GM12878 (cell line): ENCODE measurements around the gene SERINC5. TPM values are rescaled to one million over a fixed set of nuclear protein-coding genes. Genes with fewer than 3 reads are reported as not detected.
A peak's percentile ranks its signal among the peaks of the same experiment; 100 is the strongest.

Experiments used
- BHLHE40 ChIP-seq, 2 experiments: fragments of 450-650 bp in 1 of 2; IDR thresholded peaks; 2 replicates each; pipeline ENCODE4 v1.6.1; 2011 to 2017; ENCODE audit warnings: low read depth in 2 of 2, borderline replicate concordance in 1 of 2, improper control_type of control experiment in 1 of 2, low read length in 1 of 2, mild to moderate bottlenecking in 1 of 2
- BRCA1 ChIP-seq: IDR thresholded peaks from 2 replicates; pipeline ENCODE4 v1.6.1; 2011; ENCODE audit warnings: low read depth, low read length, improper control_type of control experiment
- CBFB ChIP-seq: IDR thresholded peaks from 2 replicates; pipeline ENCODE4 v1.6.1; 2016; ENCODE audit warnings: antibody characterized with exemption, low read depth
- FOS ChIP-seq: IDR thresholded peaks from 3 replicates; pipeline ENCODE4 v1.6.1; 2011; ENCODE audit warnings: borderline replicate concordance; ENCODE audit not compliant: insufficient read length; ENCODE audit errors: extremely low read depth
- HDGF ChIP-seq: fragments of 450-650 bp; IDR thresholded peaks from 2 replicates; pipeline ENCODE4 v1.6.1; 2016; ENCODE audit warnings: antibody characterized with exemption
- KDM1A ChIP-seq: fragments of 200-600 bp; sonication (generic); IDR thresholded peaks from 2 replicates; pipeline ENCODE4 v1.6.1; 2016; ENCODE audit warnings: borderline replicate concordance
- POLR2A ChIP-seq: IDR thresholded peaks from 2 replicates; pipeline ENCODE4 v1.6.1; 2011; ENCODE audit warnings: low read depth, mild to moderate bottlenecking, low read length
- POLR2AphosphoS5 ChIP-seq: IDR thresholded peaks from 2 replicates; pipeline ENCODE4 v1.6.1; 2011; ENCODE audit warnings: mild to moderate bottlenecking, low read length, inconsistent platforms
- POU2F2 ChIP-seq: IDR thresholded peaks from 3 replicates; pipeline ENCODE4 v1.6.1; 2011; ENCODE audit warnings: low read depth, mild to moderate bottlenecking, low read length, borderline replicate concordance
- SMAD5 ChIP-seq: IDR thresholded peaks from 2 replicates; pipeline ENCODE4 v1.6.1; 2016; ENCODE audit warnings: antibody characterized with exemption, low read depth
- ZNF217 ChIP-seq: fragments of 450-650 bp; IDR thresholded peaks from 2 replicates; pipeline ENCODE4 v1.6.1; 2017; ENCODE audit warnings: antibody characterized with exemption, mild to moderate bottlenecking
- polyA plus RNA-seq, 11 experiments: library from polyadenylated mRNA; depleted of rRNA in 4 of 11; unstranded in 6 of 11; stranded (reverse) in 5 of 11; fragments of >200 nt; fragmentation: Nextera tagmentation in 4 of 11; fragmentation: Illumina TruSeq in 1 of 11; extraction: Ambion mirVana in 4 of 11; extraction: Trizol in 1 of 11; gene quantifications; 1 replicate in 1 of 11; 2 replicates in 10 of 11; pipeline versions ENCODE4 v1.2.1 to v1.2.3, GENCODE V29; 2011 to 2016; ENCODE audit warnings: inconsistent platforms in 2 of 11, missing spikeins in 2 of 11, low read depth in 1 of 11
- total RNA-seq, 4 experiments: library from RNA; depleted of rRNA in 3 of 4; stranded (reverse); fragments of >200 nt in 3 of 4; fragmentation: Illumina TruSeq in 1 of 4; extraction: Trizol in 1 of 4; gene quantifications; 2 replicates each; pipeline versions ENCODE4 v1.2.1 to v1.2.3, GENCODE V29; 2013 to 2021
- TF ChIP-seq, protein P1 (sequence below): fragments of 450-650 bp; IDR thresholded peaks from 2 replicates; pipeline ENCODE4 v1.6.1; 2018; ENCODE audit warnings: borderline replicate concordance, mild to moderate bottlenecking; ENCODE audit not compliant: partially characterized antibody
- TF ChIP-seq, protein P2 (sequence below): fragments of 150-350 bp; IDR thresholded peaks from 2 replicates; pipeline ENCODE4 v1.6.1; 2014; ENCODE audit warnings: mild to moderate bottlenecking, low read depth, low read length
- TF ChIP-seq, protein P3 (sequence below): fragments of 450-650 bp; formaldehyde crosslinking; IDR thresholded peaks from 2 replicates; pipeline ENCODE4 v1.5.0; 2022; ENCODE audit warnings: mild to moderate bottlenecking, missing genetic modification characterization
- TF ChIP-seq, protein P4 (sequence below): IDR thresholded peaks from 2 replicates; pipeline ENCODE4 v1.6.1; 2012; ENCODE audit warnings: low read depth, low read length, improper control_type of control experiment
- TF ChIP-seq, protein P5 (sequence below): fragments of 450-650 bp; formaldehyde crosslinking; IDR thresholded peaks from 2 replicates; pipeline ENCODE4 v1.4.0; 2020; ENCODE audit warnings: mild to moderate bottlenecking, moderate library complexity
- TF ChIP-seq, protein P6 (sequence below): fragments of 450-650 bp; IDR thresholded peaks from 2 replicates; pipeline ENCODE4 v1.6.1; 2017; ENCODE audit warnings: low read depth, mild to moderate bottlenecking, moderate library complexity

SERINC5 gene
- total and polyA plus RNA-seq, 10 of the 15 experiments (the other 5 are each of a cell fraction or from before 2014, with no cell fraction given) = 0.66 to 7.0 (median 2.8) TPM

DNA sequence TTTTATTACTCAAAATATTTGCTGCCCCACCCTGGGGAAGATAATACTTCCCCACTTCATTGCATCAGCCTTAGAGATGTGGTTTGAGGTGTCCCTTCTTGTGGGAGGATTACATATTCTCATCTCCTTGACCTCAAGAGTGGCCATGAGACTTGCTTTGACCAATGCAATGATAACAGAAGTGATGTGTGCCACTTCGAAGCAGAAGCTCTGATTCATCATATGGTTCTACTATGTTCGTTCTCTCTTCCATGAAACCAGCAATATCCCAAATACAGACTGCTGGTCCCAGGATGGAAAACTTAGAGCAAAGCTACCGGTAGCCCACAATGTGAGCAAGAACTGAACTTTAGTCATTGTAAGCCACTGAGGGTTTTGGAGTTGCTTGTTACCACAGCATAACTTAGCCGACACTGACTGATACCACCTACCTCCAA, 128.7 kb downstream of the SERINC5 start (continued):
- TF ChIP-seq, protein P1, sequence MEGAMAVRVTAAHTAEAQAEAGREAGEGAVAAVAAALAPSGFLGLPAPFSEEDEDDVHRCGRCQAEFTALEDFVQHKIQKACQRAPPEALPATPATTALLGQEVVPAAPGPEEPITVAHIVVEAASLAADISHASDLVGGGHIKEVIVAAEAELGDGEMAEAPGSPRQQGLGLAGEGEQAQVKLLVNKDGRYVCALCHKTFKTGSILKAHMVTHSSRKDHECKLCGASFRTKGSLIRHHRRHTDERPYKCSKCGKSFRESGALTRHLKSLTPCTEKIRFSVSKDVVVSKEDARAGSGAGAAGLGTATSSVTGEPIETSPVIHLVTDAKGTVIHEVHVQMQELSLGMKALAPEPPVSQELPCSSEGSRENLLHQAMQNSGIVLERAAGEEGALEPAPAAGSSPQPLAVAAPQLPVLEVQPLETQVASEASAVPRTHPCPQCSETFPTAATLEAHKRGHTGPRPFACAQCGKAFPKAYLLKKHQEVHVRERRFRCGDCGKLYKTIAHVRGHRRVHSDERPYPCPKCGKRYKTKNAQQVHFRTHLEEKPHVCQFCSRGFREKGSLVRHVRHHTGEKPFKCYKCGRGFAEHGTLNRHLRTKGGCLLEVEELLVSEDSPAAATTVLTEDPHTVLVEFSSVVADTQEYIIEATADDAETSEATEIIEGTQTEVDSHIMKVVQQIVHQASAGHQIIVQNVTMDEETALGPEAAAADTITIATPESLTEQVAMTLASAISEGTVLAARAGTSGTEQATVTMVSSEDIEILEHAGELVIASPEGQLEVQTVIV = no peak
- TF ChIP-seq BRCA1 (no peak), CBFB (peak; percentile 75), POU2F2 (peak; percentile 32; the same call in 1 of the 3 replicates), POLR2A (no peak), ZNF217 (peak; percentile 94), BHLHE40 (IDR thresholded peaks at IDR 0.05; ENCODE audit: borderline replicate concordance in 1 of 2, low read depth in 2 of 2, low read length in 1 of 2) (peak in 1 of 2 experiments; percentile 33; a peak in 1 of 4 replicates), FOS (no peak), POLR2AphosphoS5 (no peak), HDGF (no peak), KDM1A (no peak), SMAD5 (no peak)
- TF ChIP-seq, protein P2, sequence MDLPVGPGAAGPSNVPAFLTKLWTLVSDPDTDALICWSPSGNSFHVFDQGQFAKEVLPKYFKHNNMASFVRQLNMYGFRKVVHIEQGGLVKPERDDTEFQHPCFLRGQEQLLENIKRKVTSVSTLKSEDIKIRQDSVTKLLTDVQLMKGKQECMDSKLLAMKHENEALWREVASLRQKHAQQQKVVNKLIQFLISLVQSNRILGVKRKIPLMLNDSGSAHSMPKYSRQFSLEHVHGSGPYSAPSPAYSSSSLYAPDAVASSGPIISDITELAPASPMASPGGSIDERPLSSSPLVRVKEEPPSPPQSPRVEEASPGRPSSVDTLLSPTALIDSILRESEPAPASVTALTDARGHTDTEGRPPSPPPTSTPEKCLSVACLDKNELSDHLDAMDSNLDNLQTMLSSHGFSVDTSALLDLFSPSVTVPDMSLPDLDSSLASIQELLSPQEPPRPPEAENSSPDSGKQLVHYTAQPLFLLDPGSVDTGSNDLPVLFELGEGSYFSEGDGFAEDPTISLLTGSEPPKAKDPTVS = no peak
- TF ChIP-seq, protein P3, sequence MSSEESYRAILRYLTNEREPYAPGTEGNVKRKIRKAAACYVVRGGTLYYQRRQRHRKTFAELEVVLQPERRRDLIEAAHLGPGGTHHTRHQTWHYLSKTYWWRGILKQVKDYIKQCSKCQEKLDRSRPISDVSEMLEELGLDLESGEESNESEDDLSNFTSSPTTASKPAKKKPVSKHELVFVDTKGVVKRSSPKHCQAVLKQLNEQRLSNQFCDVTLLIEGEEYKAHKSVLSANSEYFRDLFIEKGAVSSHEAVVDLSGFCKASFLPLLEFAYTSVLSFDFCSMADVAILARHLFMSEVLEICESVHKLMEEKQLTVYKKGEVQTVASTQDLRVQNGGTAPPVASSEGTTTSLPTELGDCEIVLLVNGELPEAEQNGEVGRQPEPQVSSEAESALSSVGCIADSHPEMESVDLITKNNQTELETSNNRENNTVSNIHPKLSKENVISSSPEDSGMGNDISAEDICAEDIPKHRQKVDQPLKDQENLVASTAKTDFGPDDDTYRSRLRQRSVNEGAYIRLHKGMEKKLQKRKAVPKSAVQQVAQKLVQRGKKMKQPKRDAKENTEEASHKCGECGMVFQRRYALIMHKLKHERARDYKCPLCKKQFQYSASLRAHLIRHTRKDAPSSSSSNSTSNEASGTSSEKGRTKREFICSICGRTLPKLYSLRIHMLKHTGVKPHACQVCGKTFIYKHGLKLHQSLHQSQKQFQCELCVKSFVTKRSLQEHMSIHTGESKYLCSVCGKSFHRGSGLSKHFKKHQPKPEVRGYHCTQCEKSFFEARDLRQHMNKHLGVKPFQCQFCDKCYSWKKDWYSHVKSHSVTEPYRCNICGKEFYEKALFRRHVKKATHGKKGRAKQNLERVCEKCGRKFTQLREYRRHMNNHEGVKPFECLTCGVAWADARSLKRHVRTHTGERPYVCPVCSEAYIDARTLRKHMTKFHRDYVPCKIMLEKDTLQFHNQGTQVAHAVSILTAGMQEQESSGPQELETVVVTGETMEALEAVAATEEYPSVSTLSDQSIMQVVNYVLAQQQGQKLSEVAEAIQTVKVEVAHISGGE (CRISPR knock-in tag) = no peak
- TF ChIP-seq, protein P4, sequence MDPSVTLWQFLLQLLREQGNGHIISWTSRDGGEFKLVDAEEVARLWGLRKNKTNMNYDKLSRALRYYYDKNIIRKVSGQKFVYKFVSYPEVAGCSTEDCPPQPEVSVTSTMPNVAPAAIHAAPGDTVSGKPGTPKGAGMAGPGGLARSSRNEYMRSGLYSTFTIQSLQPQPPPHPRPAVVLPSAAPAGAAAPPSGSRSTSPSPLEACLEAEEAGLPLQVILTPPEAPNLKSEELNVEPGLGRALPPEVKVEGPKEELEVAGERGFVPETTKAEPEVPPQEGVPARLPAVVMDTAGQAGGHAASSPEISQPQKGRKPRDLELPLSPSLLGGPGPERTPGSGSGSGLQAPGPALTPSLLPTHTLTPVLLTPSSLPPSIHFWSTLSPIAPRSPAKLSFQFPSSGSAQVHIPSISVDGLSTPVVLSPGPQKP = no peak
- TF ChIP-seq, protein P5, sequence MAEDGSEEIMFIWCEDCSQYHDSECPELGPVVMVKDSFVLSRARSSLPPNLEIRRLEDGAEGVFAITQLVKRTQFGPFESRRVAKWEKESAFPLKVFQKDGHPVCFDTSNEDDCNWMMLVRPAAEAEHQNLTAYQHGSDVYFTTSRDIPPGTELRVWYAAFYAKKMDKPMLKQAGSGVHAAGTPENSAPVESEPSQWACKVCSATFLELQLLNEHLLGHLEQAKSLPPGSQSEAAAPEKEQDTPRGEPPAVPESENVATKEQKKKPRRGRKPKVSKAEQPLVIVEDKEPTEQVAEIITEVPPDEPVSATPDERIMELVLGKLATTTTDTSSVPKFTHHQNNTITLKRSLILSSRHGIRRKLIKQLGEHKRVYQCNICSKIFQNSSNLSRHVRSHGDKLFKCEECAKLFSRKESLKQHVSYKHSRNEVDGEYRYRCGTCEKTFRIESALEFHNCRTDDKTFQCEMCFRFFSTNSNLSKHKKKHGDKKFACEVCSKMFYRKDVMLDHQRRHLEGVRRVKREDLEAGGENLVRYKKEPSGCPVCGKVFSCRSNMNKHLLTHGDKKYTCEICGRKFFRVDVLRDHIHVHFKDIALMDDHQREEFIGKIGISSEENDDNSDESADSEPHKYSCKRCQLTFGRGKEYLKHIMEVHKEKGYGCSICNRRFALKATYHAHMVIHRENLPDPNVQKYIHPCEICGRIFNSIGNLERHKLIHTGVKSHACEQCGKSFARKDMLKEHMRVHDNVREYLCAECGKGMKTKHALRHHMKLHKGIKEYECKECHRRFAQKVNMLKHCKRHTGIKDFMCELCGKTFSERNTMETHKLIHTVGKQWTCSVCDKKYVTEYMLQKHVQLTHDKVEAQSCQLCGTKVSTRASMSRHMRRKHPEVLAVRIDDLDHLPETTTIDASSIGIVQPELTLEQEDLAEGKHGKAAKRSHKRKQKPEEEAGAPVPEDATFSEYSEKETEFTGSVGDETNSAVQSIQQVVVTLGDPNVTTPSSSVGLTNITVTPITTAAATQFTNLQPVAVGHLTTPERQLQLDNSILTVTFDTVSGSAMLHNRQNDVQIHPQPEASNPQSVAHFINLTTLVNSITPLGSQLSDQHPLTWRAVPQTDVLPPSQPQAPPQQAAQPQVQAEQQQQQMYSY (CRISPR knock-in tag) = no peak
- TF ChIP-seq, protein P6, sequence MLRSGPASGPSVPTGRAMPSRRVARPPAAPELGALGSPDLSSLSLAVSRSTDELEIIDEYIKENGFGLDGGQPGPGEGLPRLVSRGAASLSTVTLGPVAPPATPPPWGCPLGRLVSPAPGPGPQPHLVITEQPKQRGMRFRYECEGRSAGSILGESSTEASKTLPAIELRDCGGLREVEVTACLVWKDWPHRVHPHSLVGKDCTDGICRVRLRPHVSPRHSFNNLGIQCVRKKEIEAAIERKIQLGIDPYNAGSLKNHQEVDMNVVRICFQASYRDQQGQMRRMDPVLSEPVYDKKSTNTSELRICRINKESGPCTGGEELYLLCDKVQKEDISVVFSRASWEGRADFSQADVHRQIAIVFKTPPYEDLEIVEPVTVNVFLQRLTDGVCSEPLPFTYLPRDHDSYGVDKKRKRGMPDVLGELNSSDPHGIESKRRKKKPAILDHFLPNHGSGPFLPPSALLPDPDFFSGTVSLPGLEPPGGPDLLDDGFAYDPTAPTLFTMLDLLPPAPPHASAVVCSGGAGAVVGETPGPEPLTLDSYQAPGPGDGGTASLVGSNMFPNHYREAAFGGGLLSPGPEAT = no peak
